Measurements from ENCODE around the gene LBHD1.
"Not testable (repeated sequence)": the region's sequence is repeated elsewhere in the genome, so short reads cannot be mapped to it uniquely, and the experiment has no call there.

The LBHD1 gene

DNA sequence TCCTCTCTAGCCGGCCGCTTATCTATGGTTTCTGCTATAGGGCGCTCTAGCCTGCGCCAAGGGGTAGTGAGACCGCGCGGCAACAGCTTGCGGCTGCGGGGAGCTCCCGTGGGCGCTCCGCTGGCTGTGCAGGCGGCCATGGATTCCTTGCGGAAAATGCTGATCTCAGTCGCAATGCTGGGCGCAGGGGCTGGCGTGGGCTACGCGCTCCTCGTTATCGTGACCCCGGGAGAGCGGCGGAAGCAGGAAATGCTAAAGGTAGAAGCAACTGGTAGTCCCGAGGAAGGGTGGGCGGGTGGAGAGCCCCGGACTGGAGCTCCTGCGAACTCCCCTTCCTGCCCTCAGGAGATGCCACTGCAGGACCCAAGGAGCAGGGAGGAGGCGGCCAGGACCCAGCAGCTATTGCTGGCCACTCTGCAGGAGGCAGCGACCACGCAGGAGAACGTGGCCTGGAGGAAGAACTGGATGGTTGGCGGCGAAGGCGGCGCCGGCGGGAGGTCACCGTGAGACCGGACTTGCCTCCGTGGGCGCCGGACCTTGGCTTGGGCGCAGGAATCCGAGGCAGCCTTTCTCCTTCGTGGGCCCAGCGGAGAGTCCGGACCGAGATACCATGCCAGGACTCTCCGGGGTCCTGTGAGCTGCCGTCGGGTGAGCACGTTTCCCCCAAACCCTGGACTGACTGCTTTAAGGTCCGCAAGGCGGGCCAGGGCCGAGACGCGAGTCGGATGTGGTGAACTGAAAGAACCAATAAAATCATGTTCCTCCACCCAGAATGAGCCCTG is at the start of gene LBHD1, which contains the start of gene UQCC3:
LBHD1 (minus strand) TSS at position 660 of the 782 bp plus-strand sequence. CDS start 2,236 bp downstream, outside the sequence.
UQCC3 (plus strand) TSS at position 66 of the 782 bp plus-strand sequence; CDS start at position 139, 73 bp downstream.
- peak; percentile 89 for DNase-seq

GRCh38 chr11:62719302-62719978 is 47.4 kb upstream of the LBHD1 start:
- DNase-seq, result no peak

- DNase-seq, result peak; percentile 54
These were observed 44.7 kb upstream of the LBHD1 start for GRCh38 chr11:62716816-62717215.

GRCh38 chr11:62716206-62716605 is 44.1 kb upstream of the LBHD1 start:
- no peak for DNase-seq

- peak; percentile 30 for DNase-seq
These were observed 43.4 kb upstream of the LBHD1 start for GRCh38 chr11:62715150-62716130.

DNA sequence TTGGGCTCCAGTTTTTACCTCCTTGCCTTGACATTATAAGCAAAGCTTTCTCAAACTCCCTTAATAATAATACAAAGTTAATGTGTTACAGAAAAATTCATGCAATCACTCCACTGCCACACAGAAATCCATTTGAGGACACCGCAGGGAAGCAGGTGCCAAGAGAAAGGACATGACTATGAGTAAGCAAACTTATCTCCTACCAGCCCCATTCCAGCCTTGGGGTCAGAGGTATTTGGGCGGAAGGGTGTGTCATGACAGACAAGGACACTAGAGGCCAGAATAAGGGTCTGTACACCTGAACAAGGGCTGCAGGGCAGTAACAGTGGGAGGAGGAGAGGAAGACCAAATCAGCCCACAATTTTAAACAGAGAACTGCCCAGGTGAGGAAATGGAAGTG is 41.3 kb upstream of the LBHD1 start:
- DNase-seq, result no peak

DNA sequence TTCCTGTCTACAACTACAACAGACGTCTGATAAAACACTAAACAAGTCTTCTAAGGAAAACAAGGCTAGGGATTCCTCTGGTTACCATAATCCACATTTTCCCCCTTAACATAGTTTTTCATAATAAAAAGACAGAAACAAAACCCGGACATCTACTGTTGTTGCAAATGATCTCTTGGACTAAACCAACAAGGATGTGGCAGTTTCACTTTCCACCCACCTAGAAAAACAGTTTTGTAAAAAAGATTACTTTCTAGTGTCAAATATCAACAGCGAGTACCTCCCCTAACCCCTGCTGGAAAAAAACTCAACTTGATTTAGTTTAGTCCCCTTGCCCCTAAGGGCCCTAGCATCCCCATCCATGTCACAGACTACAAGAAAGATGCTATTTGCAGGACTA is 40.8 kb upstream of the LBHD1 start:
- no peak for DNase-seq

DNA sequence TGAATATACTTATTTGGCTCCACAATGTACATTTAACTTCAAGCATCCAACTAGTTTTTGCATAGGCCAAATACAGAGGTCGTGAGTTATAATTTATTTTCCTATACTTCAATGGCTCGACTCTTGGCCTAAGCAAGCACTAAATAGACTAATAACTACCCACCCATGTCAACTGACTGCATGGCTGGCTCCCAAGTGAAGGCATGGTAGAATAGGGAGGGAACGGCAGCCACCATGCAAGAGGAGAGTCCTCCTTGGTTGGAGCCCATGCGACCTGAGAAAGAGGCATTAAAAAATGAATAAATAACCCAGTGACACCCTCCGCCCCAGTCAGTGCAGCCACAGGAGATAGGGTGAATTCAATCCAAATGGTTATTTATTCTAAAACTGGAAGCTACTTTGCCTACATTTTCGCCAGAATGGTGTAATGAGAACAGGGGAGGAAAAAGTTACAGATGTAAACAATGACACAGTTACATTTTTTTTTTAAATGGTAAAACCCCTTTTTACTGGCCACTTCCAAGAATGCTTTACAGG is 40.3 kb upstream of the LBHD1 start:
- no peak for DNase-seq

GRCh38 chr11:62710001-62710345 is 37.9 kb upstream of the LBHD1 start:
- DNase-seq, result no peak

DNA sequence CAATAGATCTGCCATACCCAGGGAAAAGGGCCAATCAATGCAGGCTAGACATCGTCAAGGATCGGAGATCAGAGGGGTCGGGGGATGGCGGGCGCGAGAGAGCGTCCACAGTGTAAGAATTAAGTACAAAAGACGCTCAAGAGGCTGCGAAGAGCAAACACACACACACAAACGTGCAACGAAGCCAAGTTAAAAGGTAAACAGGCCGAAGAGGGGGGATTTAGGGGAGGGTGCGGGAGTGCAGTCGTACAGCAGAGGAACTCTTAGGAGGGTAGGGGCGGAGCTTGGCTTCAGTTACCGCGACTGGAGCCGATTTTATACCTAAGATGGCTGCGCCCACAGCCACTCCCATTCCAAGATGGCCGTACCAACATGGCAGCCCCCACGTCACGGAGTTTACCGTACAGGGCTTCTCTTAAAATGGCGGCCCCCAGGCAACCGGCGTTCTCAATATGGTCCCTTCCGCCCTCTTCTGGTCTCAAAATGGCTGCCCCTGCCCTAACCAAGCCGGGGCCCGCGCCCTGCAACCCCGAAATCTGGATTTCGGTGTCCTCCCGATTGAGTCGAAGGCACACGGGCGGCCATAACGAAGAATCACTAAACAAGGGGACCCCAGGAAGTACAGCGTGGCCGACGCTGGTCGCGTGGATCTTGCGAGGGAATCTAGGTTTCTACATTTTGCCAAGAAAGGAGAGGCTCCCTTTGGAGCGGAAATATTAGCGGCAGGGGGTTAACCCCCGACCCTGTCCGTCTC is 37.4 kb upstream of the LBHD1 start:
- peak; percentile 98 for DNase-seq

DNA sequence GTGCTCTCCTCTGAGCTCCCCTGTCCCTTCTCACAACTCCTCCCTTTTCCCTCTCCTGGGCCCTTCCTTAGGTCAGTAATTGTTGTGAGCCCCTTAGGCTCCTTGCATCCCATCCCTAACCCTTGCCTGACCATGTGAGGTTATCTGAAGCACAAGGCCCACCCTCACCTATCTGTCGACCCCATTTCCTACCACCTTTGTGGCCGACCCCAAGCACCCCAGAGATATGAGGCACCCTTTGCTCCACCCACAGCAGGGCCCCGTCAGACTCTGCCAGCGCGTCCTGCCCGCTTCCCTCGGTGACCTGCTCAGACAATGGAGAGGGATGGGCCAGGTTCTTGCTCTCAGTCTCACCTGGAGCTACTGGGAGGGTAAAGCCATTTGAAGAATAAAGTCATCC is 36.7 kb upstream of the LBHD1 start:
- peak; percentile 80 for DNase-seq

GRCh38 chr11:62708392-62708791 is 36.3 kb upstream of the LBHD1 start:
- no peak for DNase-seq

- no peak for DNase-seq
These were observed 35.3 kb upstream of the LBHD1 start, which contains the start of the genes BSCL2 and GNG3 for GRCh38 chr11:62707277-62707861. BSCL2 (minus strand) TSS chr11:62707424; CDS start chr11:62707195, 229 bp downstream. GNG3 (plus strand) TSS chr11:62707676; CDS start chr11:62708296, 620 bp downstream.

- no peak for DNase-seq
These were observed 34.8 kb upstream of the LBHD1 start for GRCh38 chr11:62706850-62707247.

GRCh38 chr11:62705880-62706849 is 34.1 kb upstream of the LBHD1 start:
- peak; percentile 98 for DNase-seq

DNA sequence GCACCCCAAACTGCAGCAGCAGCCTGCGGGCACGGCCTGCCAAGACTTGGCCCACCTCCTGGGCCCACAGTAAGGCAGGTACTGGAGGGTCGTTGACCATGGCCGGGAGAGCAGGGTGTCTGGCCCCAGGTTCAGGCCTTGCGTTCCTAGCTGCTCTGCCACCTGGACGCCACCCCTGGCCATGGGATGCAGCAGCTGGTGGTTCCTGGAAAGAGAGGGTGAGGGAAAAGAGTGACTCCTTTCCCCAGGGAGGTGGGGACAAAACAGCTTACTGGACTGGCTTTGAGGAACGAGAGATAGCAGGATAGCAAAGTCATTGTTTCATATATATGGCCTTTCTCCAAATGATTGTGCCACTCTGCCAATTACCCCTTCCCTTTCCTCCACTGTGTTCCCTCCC is 33.3 kb upstream of the LBHD1 start:
- DNase-seq, result no peak

DNA sequence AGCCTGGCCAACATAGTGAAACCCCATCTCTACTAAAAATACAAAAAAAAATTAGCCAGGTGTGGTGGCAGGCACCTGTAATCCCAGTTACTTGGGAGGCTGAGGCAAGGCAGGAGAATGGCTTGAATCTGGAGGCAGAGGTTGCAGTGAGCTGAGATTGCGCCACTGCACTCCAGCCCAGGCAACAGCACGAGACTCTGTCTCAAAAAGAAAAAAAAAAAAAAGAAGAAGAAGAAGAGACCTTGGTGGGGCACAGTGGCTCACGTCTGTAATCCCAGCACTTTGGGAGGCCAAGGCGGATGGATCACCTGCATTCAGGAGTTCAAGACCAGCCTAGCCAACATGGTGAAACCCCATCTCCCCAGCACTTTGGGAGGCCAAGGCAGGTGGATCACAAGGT is 31.9 kb upstream of the LBHD1 start:
- not testable (repeated sequence) for DNase-seq

DNA sequence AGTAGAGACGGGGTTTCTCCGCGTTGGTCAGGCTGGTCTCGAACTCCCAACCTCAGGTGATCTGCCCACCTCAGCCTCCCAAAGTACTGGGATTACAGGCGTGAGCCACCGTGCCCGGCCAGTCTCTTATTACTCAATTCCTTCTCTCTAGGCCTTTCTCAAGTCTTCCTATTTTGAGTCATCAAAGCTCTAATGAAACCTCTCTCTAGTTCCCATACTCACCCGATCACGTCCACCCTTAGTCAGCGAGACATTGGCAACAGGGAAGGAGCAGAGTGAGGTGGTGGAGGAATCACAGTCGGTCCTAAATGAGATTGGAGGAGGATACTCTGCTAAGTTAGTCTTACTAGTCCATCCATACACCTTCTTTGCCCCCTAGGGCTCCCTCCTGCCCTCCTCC is 30.2 kb upstream of the LBHD1 start:
- DNase-seq, result no peak

GRCh38 chr11:62694455-62695167 is 22.5 kb upstream of the LBHD1 start:
- peak; percentile 91 for DNase-seq

Data from activated effector memory CD4-positive, alpha-beta T cell treated with anti-CD3 and anti-CD28 coated beads, Interleukin-2, amount 50 U/mL, for 16 hours (primary cell).